HG03469 (cell line): ENCODE data around the gene NOTCH4.
"Not testable (repeated sequence)": the region's sequence is repeated elsewhere in the genome, so short reads cannot be mapped to it uniquely, and the experiment has no call there.

Source experiments
- ATAC-seq: cut with Tn5 transposase; IDR thresholded peaks from one replicate; pipeline ENCODE4 v1.9.1; 2021; ENCODE audit warnings: mild to moderate bottlenecking, moderate library complexity, moderate number of reproducible peaks; ENCODE audit not compliant: unreplicated experiment

NOTCH4 gene

GRCh38 chr6:32220021-32220420 is 3.8 kb downstream of the NOTCH4 start:
- ATAC-seq = no peak

GRCh38 chr6:32218167-32218566 is 5.7 kb downstream of the NOTCH4 start:
- ATAC-seq = no peak

DNA sequence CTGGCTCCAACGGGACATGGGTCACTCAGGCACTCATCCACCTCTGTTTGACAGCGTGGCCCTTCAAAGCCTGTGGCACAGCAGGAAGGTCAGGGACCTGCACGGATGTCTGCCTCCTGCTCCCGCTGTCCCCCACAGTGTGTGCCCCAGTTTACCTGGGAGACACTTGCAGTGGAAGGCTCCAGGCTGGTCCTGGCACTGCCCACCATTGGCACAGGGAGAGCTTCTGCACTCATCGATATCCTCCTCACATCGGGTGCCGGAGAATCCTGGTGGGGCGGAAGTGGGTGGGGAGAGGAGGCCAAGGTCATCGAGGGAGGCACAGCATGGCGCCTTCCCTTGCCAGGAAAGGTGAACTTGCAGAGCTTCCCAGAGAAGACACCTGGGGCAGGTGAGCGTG is 6.9 kb downstream of the NOTCH4 start:
- ATAC-seq = no peak

- ATAC-seq = no peak
Measured at GRCh38 chr6:32216285-32216684, 7.6 kb downstream of the NOTCH4 start.

GRCh38 chr6:32215617-32216016 is 8.2 kb downstream of the NOTCH4 start:
- ATAC-seq = no peak

DNA sequence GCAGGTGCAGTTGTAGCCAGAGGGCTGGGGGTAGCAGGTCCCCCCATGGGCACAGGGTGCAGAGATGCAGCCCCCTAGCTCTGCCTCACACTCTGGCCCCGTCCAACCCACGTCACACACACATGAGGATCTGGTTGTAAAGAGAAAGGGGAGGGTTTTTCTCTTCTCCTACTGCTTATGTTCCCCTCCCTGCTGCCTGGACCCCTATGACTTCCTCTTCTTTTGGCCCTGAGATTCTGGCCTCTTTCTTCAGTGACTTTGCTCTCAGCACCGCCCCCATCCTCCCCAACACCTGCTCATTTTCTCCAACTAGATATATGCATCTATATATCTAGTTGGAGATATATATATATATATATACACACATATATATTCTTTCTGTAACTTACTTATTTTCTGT is 9.7 kb downstream of the NOTCH4 start:
- no peak for ATAC-seq

GRCh38 chr6:32213649-32214048 is 10.2 kb downstream of the NOTCH4 start:
- ATAC-seq = no peak

GRCh38 chr6:32212076-32212760 is 11.6 kb downstream of the NOTCH4 start:
- no peak for ATAC-seq

- ATAC-seq = not testable (repeated sequence)
Measured at GRCh38 chr6:32211432-32211831, 12.4 kb downstream of the NOTCH4 start.

DNA sequence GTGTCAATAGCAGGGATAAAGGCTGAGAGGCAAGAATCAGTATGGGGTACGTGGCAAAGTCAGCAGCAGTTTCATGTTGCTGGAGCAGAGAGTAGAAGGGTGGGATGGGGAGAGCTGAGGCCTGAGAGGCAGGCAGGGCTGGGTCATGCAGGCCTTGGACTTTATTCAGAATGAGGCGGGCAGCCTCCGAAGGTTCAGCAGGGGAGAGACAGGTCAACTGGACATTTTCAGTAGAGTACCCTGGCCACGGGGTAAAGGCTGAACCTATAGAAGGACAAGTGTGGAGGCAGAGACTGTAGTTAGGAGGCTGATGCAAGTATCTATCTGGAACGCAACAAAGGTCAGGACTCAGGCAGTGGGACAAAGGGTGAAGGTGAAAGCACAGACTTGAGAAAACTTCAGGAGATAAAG is 13.7 kb downstream of the NOTCH4 start:
- no peak for ATAC-seq

DNA sequence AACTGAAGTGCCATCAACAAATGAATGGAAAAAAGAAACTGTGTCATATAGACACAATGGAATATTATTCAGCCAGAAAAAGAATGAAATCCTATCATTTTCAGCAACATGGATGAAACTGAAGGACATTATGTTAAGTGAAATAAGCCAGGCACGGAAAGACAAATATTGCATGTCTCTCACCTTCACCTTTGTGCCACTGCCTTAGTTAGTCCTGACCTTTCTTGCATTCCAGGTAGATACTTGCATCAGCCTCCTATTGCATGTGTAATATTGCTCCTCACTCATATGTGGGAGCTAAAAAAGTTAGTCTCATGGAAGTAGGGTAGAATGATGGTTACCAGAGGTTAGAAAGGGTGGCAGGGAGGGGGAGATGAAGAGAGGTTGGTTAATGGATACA is 14.9 kb downstream of the NOTCH4 start:
- no peak for ATAC-seq

- no peak for ATAC-seq
Measured at GRCh38 chr6:32204268-32204715, 19.6 kb downstream of the NOTCH4 start.

DNA sequence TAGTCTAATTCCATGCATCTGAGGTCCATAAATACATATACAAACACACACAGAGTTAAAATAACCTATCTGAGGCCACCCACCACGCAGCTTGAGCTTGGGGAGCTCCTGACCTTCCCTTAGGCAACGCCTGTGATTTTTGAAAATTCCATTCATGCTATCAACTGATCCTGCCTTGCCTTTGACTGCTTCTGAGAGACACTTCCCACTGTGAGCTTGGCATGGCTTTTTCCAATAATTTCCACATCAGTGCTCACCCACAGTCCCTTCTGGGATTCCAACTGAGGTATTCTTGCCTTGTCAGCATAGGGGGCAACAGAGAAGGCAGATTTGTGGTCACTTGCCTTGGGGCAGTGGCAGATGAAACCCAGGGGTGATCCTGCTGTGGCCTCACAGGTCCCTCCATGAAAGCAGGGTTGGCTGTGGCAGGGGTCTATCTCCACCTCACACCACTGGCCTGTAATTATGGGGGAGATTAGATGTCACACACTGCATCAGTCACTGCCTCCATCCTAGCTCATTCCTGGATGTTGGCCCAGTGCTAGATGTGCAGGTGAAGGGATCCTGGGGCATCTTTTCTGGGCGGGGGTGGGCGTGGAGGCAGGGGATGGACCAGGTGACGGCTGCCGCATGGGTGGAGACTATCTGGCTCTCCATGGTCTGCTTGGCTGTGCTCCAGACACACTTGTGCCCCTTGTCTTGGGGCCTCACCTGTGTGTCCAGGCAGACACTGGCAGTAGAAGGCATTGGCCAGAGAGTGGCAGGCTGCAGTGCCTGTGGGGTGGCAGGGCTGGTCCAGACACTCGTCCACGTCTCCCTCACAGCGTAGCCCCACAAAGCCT is 20.2 kb downstream of the NOTCH4 start:
- ATAC-seq = no peak

GRCh38 chr6:32202186-32202585 is 21.7 kb downstream of the NOTCH4 start:
- no peak for ATAC-seq

DNA sequence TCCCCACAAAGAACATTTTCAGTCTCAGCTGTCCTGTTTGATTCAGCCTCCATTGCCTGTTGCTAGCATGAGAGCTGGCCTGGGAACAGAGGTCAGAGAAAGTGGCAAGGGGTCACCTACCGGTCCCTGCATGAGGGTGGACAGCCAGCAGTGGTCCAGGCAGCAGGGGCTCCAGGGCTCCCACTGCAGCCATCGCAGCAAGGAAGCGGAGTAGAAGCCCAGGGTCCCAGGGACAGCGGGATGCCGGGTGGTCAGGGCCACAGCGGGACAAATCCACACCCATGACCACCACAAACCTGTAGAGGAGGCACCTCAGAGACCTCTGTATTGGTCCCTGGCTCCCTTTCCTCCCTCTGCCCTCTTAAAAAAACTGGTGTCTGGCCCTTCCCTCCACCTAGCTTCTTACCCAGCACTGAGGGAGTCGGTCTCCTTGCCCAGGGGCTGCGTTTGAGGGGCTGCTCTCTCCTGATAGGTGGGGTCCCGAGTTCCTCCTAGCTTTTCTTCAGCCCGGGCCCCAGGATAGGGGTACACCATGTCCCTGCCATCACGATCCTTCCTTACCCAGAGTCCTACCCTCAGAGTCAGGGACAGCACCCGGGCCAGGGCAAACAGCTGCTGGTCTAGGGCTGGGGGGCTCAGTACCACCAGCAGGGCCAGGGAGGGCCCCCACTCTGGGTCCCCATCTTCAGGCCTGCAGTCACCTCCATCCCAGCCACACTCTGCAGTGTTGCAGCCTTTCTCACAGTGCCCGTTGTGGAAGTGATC is 23.0 kb downstream of the NOTCH4 start:
- ATAC-seq = no peak

DNA sequence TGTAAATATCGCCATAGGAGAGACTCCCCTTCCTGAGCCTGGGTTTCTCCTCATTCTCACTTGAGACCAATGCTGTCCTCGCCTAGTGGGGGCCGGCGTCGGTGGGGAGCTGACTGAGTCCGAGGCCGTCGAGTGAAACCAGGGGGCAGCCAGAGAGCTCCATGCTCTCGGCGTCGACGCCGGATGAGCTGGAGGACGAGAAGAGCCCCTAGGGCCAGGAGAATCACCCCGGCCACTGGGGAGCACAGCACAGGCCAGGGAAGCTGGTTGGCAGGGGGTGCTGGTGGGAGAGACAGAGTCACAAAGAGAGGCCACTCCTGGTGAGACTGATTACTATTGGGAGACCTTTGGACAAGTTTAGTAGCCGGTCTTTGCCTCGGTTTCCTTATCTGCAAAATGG is 25.0 kb downstream of the NOTCH4 start:
- no peak for ATAC-seq

DNA sequence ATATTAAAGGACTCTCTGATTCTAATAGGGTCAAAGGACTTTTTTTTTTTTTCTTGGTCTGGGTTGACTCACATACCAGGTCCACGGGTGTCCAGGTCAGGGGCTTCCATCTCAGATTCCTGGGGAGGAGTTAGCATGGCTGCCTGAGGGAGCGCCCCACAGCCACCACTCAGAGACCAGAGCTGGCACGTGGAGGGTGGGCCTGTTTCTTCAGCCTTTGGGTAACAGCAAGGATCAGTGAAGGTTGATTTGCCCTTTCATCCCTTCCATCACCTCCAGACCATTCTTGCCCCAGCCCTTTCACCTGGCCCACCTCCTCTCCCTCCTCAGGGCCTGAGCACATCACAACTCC is 25.5 kb downstream of the NOTCH4 start:
- no peak for ATAC-seq

DNA sequence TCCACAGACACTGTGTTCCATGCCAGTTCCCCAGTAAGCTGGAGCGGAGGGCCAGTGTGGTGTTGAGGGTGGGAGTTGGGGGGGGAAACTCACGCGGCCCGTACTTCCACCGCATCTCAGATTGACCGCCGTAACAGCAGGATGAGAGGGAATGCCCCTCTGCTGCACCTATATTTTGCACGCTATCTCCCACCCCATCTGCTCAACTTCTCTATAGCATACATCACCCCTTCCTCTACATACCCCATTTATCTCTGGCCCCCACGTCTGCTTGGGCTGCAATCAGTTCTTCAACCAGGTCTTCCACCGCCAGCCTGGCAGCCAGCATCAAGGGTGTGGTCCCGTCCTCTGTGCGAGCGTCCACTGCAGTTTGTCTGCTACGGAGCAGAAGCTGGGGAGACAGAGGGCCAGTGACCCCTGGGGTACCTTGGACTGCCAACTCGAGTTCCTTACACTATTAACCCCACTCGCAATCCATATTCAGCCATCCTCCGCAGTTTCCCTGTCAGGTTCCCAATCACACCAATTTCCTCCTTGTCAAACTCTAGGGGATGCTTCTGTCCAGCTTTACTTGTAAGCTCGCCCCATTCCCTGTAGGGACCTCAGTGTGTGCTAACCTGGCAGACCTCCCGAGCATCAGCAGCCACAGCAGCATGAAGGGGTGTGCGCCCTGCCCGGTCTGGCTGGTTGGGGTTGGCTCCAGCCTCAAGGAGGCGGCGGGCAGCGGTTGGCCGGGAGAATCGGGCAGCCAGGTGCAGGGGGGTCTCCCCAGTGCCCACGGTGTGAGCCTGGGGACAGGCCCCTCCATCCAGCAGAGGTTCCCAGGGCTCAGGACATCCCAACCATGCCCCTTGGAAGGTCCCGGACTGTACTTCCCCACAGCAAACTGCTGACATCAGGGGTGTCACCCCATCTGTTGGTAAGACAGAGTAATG is 26.9 kb downstream of the NOTCH4 start:
- no peak for ATAC-seq

GRCh38 chr6:32195902-32196681 is 27.8 kb downstream of the NOTCH4 start:
- peak; percentile 53 for ATAC-seq

DNA sequence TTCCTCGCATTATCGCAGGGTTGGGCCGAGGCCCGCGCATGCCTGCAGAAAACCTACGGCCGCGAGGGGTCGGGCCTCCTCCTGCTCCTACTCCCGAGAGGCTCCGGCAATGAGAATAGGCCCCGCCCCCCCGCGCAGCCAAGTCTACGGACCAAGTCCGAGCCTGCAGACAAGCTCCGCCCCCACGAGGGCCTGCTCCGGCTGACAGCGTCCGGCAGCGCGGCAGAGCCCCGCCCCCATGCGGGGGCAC is 28.3 kb downstream of the NOTCH4 start:
- ATAC-seq = peak; percentile 53
